ENCODE results near the gene CNN3. TPM values are rescaled to one million over a fixed set of nuclear protein-coding genes. Genes with fewer than 3 reads are reported as not detected.
A peak's percentile ranks its signal among the peaks of the same experiment; 100 is the strongest.

Gene CNN3
- total and polyA plus RNA-seq, 8 donors = 70.0 to 353 (median 133) TPM

GRCh38 chr1:94872771-94873495, 54.0 kb downstream of the CNN3 start:
- DNase-seq = no peak
- Histone ChIP-seq H3K27me3 (no peaks in the 10 kb centered on the region), H3K9me3 (no peaks in the 10 kb centered on the region), H3K4me1 (peaks cover 0 to 24% (median 7%) of the 10 kb centered on the region in 4 donors), H3K36me3 (peaks cover 0 to 42% (median 16%) of the 10 kb centered on the region in 4 donors), H3K4me3 (no peak overlapping the region), H3K27ac (peak overlapping the region in 1 of 5 donors; percentile 75)
- intact Hi-C loops (cut with DNase I; ENCODE audit: low total_unique reads) = no loop called here
- WGBS, 5 donors = 72 to 80% (median 76%) methylated on average over 4 of the region's 4 CpGs
- TF ChIP-seq EP300 (IDR thresholded peaks at IDR 0.05) (no peak), POLR2AphosphoS5 (IDR thresholded peaks at IDR 0.05) (no peak)

GRCh38 chr1:94871031-94871430, 55.9 kb downstream of the CNN3 start:
- TF ChIP-seq POLR2AphosphoS5 (IDR thresholded peaks at IDR 0.05) (no peak), CTCF (IDR thresholded peaks at IDR 0.05) (no peak), POLR2A (IDR thresholded peaks at IDR 0.05) (no peak), EP300 (IDR thresholded peaks at IDR 0.05) (no peak)
- intact Hi-C loops (cut with DNase I; ENCODE audit: low total_unique reads) = no loop called here
- DNase-seq = no peak
- 70 to 89% (median 83%) methylated on average over 2 of the region's 2 CpGs for WGBS, 5 donors
- no peaks in the 10 kb centered on the region for H3K9me3 ChIP-seq
- H3K36me3 ChIP-seq = peaks cover 0 to 45% (median 13%) of the 10 kb centered on the region in 4 donors
- H3K4me3 ChIP-seq = no peak overlapping the region
- H3K27me3 ChIP-seq = no peaks in the 10 kb centered on the region
- H3K4me1 ChIP-seq = peaks cover 0 to 36% (median 16%) of the 10 kb centered on the region in 4 donors
- H3K27ac ChIP-seq = peak overlapping the region in 1 of 5 donors; percentile 62

GRCh38 chr1:94866164-94866807, 60.6 kb downstream of the CNN3 start:
- peaks cover 24 to 58% (median 48%) of the 10 kb centered on the region in 4 donors for H3K4me1 ChIP-seq

GRCh38 chr1:94865360-94865759, 61.5 kb downstream of the CNN3 start:
- Histone ChIP-seq H3K36me3 (peaks cover 0 to 13% (median 6%) of the 10 kb centered on the region in 4 donors), H3K9me3 (no peaks in the 10 kb centered on the region), H3K4me3 (no peak overlapping the region), H3K27ac (peak overlapping the region; percentile 77 to 90 (median 84)), H3K4me1 (peaks cover 24 to 58% (median 48%) of the 10 kb centered on the region in 4 donors), H3K27me3 (no peaks in the 10 kb centered on the region)
- TF ChIP-seq POLR2A (IDR thresholded peaks at IDR 0.05) (no peak), POLR2AphosphoS5 (IDR thresholded peaks at IDR 0.05) (peak in 2 of 3 donors; percentile 55 to 57)
- peak in 1 of 2 donors; percentile 72 for DNase-seq
- intact Hi-C loops (cut with DNase I; ENCODE audit: low total_unique reads) = loop anchor here (10.0 kb wide), 1 partner anchor 49 kb away; no protein-coding TSS in a partner anchor
- WGBS, 5 donors = 26 to 57% (median 44%) methylated on average over 4 of the region's 4 CpGs

More at GRCh38 chr1:94866164-94866807, 60.6 kb downstream of the CNN3 start:
- Histone ChIP-seq H3K27me3 (no peaks in the 10 kb centered on the region), H3K36me3 (peaks cover 0 to 20% (median 9%) of the 10 kb centered on the region in 4 donors), H3K4me3 (no peak overlapping the region), H3K27ac (peak overlapping the region in 4 of 5 donors; percentile 84 to 90 (median 86)), H3K9me3 (no peaks in the 10 kb centered on the region)
- intact Hi-C loops (cut with DNase I; ENCODE audit: low total_unique reads) = loop anchor here (10.0 kb wide), 1 partner anchor 49 kb away; no protein-coding TSS in a partner anchor
- TF ChIP-seq EP300 (IDR thresholded peaks at IDR 0.05) (no peak), POLR2AphosphoS5 (IDR thresholded peaks at IDR 0.05) (peak in 2 of 3 donors; percentile 16 to 57)
- WGBS, 5 donors = 64 to 85% (median 78%) methylated on average over 4 of the region's 4 CpGs
- peak in 1 of 2 donors; percentile 67 for DNase-seq

- 23 to 51% (median 49%) methylated on average over 9 of the region's 9 CpGs for WGBS, 5 donors
- intact Hi-C loops (cut with DNase I; ENCODE audit: low total_unique reads) = loop anchor here (10.0 kb wide), 1 partner anchor 50 kb away; no protein-coding TSS in a partner anchor
- DNase-seq = peak in 1 of 2 donors; percentile 61
- H3K36me3 ChIP-seq = peaks cover 0 to 13% (median 4%) of the 10 kb centered on the region in 4 donors
- H3K4me3 ChIP-seq = no peak overlapping the region
- peak overlapping the region; percentile 65 to 90 (median 84) for H3K27ac ChIP-seq
- no peak for TF ChIP-seq POLR2AphosphoS5 (IDR thresholded peaks at IDR 0.05)
- no peak for TF ChIP-seq POLR2A (IDR thresholded peaks at IDR 0.05)
- no peak for TF ChIP-seq CTCF (IDR thresholded peaks at IDR 0.05)
- TF ChIP-seq EP300 (IDR thresholded peaks at IDR 0.05) = no peak
- H3K9me3 ChIP-seq = no peaks in the 10 kb centered on the region
- no peaks in the 10 kb centered on the region for H3K27me3 ChIP-seq
- peaks cover 24 to 58% (median 48%) of the 10 kb centered on the region in 4 donors for H3K4me1 ChIP-seq
Measured at GRCh38 chr1:94864821-94865220, 62.1 kb downstream of the CNN3 start.
